GM12878 (cell line): Measurements from ENCODE around the gene NPIPB12. TPM values are rescaled to one million over a fixed set of nuclear protein-coding genes. Genes with fewer than 3 reads are reported as not detected.
"Not testable (repeated sequence)": the region's sequence is repeated elsewhere in the genome, so short reads cannot be mapped to it uniquely, and the experiment has no call there.

Experiments used
- ATAC-seq: fragments of 200-7000 bp; cut with Tn5 transposase; 3 replicates; pipeline ENCODE4 v1.9.1; 2020; ENCODE audit warnings: mild to moderate bottlenecking, moderate library complexity
- BruUV-seq: library from RNA; stranded (reverse); fragments of 400-500 nt; replicated peaks from 2 replicates; lab custom pipeline; 2021; lab: Mats Ljungman, UMichigan
- CTCF ChIA-PET: fragments of 300-600 bp; sonication (Branson Sonifier 250); formaldehyde crosslinking; extraction: SDS; loops from one replicate; lab custom pipeline; 2021; ENCODE audit warnings: inconsistent platforms; lab: Yijun Ruan, JAX
- POLR2A ChIA-PET: fragments of 350-600 bp; formaldehyde crosslinking; extraction: SDS; loops from one replicate; lab custom pipeline; 2021; ENCODE audit warnings: inconsistent platforms; lab: Charles Lee
- RAD21 ChIA-PET: fragments of 300-600 bp; sonication (Branson Sonifier 250); formaldehyde crosslinking; loops from one replicate; lab custom pipeline; 2023; ENCODE audit warnings: antibody characterized with exemption; ENCODE audit not compliant: unreplicated experiment; lab: Charles Lee
- SMC1A ChIA-PET: fragments of 300-600 bp; sonication (Branson Sonifier 250); formaldehyde crosslinking; loops from one replicate; lab custom pipeline; 2023; ENCODE audit not compliant: unreplicated experiment, uncharacterized antibody; lab: Charles Lee
- DNase-seq: peaks from one replicate; pipeline ENCODE4 v3.0.0-alpha.2; 2011; ENCODE audit warnings: low read depth, low spot score
- FAIRE-seq: peaks from 3 replicates; lab custom pipeline; 2011; peaks lifted over from hg19 to GRCh38; lab: Jason Lieb, UNC
- H2AFZ ChIP-seq: 2 replicates; pipeline ENCODE4 v1.6.0; 2011; ENCODE audit warnings: low read depth, low read length, control low read depth; ENCODE audit not compliant: control insufficient read depth
- H3K27ac ChIP-seq: 2 replicates; pipeline ENCODE4 v1.5.1; 2011; ENCODE audit warnings: control low read depth; ENCODE audit not compliant: control insufficient read depth, insufficient read depth
- H3K27me3 ChIP-seq, 2 experiments: replicated peaks in 1 of 2; 2 replicates each; pipeline versions ENCODE4 v1.6.0 to v1.6.1; 2011; ENCODE audit warnings: low read length in 1 of 2; ENCODE audit not compliant: control insufficient read depth in 2 of 2, insufficient read depth in 2 of 2
- H3K36me3 ChIP-seq, 2 experiments: 2 replicates each; pipeline ENCODE4 v1.5.1; 2011; ENCODE audit warnings: low read length in 1 of 2; ENCODE audit not compliant: control insufficient read depth in 2 of 2, insufficient read depth in 2 of 2
- H3K4me1 ChIP-seq: 2 replicates; pipeline ENCODE4 v1.6.1; 2011; ENCODE audit warnings: mild to moderate bottlenecking, low read length, moderate library complexity, mixed read lengths; ENCODE audit not compliant: control insufficient read depth, insufficient read depth
- H3K4me2 ChIP-seq: 2 replicates; pipeline ENCODE4 v1.6.0; 2011; ENCODE audit warnings: control low read depth; ENCODE audit not compliant: control insufficient read depth, insufficient read depth
- H3K4me3 ChIP-seq: fragments of 200-600 bp; sonication (generic); 2 replicates; pipeline ENCODE4 v1.5.1; 2016
- H3K79me2 ChIP-seq: 2 replicates; pipeline ENCODE4 v1.6.0; 2011; ENCODE audit warnings: low read length; ENCODE audit not compliant: control insufficient read depth, insufficient read depth
- H3K9ac ChIP-seq: 2 replicates; pipeline ENCODE4 v1.8.0; 2011; ENCODE audit warnings: low read length, control low read depth, mixed read lengths; ENCODE audit not compliant: control insufficient read depth, insufficient read depth
- H3K9me3 ChIP-seq: replicated peaks from 3 replicates; pipeline ENCODE4 v1.5.1; 2011; ENCODE audit warnings: mild to moderate bottlenecking, low read length; ENCODE audit not compliant: control insufficient read depth, insufficient read depth
- H4K20me1 ChIP-seq: 2 replicates; pipeline ENCODE4 v1.6.0; 2011; ENCODE audit not compliant: control insufficient read depth, insufficient read depth
- WGBS: methylation state at CpG from one replicate; pipeline ENCODE4 v1.1.6; 2016; ENCODE audit warnings: low lambda C conversion rate; ENCODE audit not compliant: insufficient replicate concordance, insufficient coverage; ENCODE audit errors: missing lambda C conversion rate; 5-methylcytosine and 5-hydroxymethylcytosine counted together
- in situ Hi-C: fragments of 300-500 bp; cut with MboI; formaldehyde crosslinking; loops from 9 replicates; pipeline ENCODE4 v1.14.3; 2018; ENCODE audit warnings: mixed read lengths
- intact Hi-C: fragments of 100-400 bp; cut with micrococcal nuclease; formaldehyde crosslinking; loops from one replicate; pipeline ENCODE4 v1.14.2; 2022; ENCODE audit not compliant: unreplicated experiment
- polyA plus RNA-seq, 11 experiments: library from polyadenylated mRNA; depleted of rRNA in 4 of 11; unstranded in 6 of 11; stranded (reverse) in 5 of 11; fragments of >200 nt; fragmentation: Nextera tagmentation in 4 of 11; fragmentation: Illumina TruSeq in 1 of 11; extraction: Ambion mirVana in 4 of 11; extraction: Trizol in 1 of 11; gene quantifications; 1 replicate in 1 of 11; 2 replicates in 10 of 11; pipeline versions ENCODE4 v1.2.1 to v1.2.3, GENCODE V29; 2011 to 2016; ENCODE audit warnings: inconsistent platforms in 2 of 11, missing spikeins in 2 of 11, low read depth in 1 of 11
- total RNA-seq, 4 experiments: library from RNA; depleted of rRNA in 3 of 4; stranded (reverse); fragments of >200 nt in 3 of 4; fragmentation: Illumina TruSeq in 1 of 4; extraction: Trizol in 1 of 4; gene quantifications; 2 replicates each; pipeline versions ENCODE4 v1.2.1 to v1.2.3, GENCODE V29; 2013 to 2021

NPIPB12 gene
- total and polyA plus RNA-seq, 10 of the 15 experiments (the other 5 are each of a cell fraction or from before 2014, with no cell fraction given), result 1.4 to 36.5 (median 21.6) TPM

DNA sequence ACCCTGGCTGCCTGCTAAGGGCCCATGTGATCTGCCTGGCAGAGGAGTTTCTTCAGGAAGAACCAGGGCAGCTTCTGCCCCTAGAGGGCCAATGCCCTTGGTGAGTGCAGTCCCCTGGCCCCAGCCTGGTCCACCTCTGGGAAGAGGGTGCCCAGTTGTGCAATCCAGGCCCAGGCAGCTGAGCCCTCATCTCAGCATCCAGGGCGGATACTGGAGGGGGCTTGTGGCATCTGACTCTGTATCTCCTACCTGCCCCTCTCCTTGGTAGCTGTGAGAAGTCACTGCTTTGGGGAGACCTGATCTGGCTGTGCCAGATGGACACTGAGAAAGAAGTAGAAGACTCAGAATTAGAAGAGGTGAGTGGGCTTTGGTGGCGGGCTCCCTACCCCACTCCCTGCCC is 48.5 kb downstream of the NPIPB12 start:
- BruUV-seq, SMC1A ChIA-PET, H3K27me3 ChIP-seq, H3K79me2 ChIP-seq, RAD21 ChIA-PET, DNase-seq, H3K9ac ChIP-seq, H3K4me1 ChIP-seq, ATAC-seq, H4K20me1 ChIP-seq, H3K4me2 ChIP-seq, POLR2A ChIA-PET, CTCF ChIA-PET, H3K36me3 ChIP-seq, H3K4me3 ChIP-seq, in situ Hi-C loops, H2AFZ ChIP-seq, intact Hi-C loops, H3K27ac ChIP-seq, H3K9me3 ChIP-seq: not testable (repeated sequence)
- peak; percentile 47 for FAIRE-seq
- 100% methylated on average over 1 of the region's 2 CpGs for WGBS

GRCh38 chr16:29454828-29455227 is 51.4 kb downstream of the NPIPB12 start:
- H3K79me2 ChIP-seq, DNase-seq, H4K20me1 ChIP-seq, H3K4me3 ChIP-seq, in situ Hi-C loops, BruUV-seq, H3K9me3 ChIP-seq, H2AFZ ChIP-seq, POLR2A ChIA-PET, SMC1A ChIA-PET, H3K9ac ChIP-seq, H3K27ac ChIP-seq, RAD21 ChIA-PET, CTCF ChIA-PET, intact Hi-C loops, H3K36me3 ChIP-seq, H3K27me3 ChIP-seq, H3K4me2 ChIP-seq, H3K4me1 ChIP-seq: not testable (repeated sequence)
- FAIRE-seq (peak; percentile 83), ATAC-seq (peak; percentile 84)
- WGBS, result no CpG with 5 or more reads among the region's 29 CpGs

DNA sequence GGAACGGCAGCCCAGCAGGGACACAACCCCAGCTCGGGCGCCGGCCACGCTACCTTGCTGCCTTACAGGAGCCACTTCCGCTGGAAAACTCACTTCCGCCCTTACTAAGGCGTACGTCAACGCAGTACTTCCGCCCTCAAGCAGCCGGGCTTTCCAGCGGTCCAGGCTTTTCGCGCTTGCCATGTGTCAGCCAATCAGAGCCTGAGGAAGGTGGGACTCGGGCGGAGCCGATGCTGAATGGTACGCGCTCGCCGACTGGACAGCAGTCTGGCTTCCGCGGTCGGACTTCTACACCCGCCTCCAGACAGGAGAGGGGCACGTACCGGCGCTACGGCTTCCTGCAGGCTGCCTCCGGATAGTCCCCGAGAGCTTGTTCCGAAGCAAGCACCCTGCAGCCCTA is 51.9 kb downstream of the NPIPB12 start, which contains the start of the genes BOLA2 and SLX1B:
BOLA2 (minus strand) TSS at position 83 of the 400 bp plus-strand sequence. CDS start 98 bp downstream, outside the sequence.
SLX1B (plus strand) TSS at position 265 of the 400 bp plus-strand sequence.
- intact Hi-C loops, H3K4me1 ChIP-seq, H3K27me3 ChIP-seq, POLR2A ChIA-PET, SMC1A ChIA-PET, H3K36me3 ChIP-seq, H3K27ac ChIP-seq, H3K9ac ChIP-seq, H3K4me3 ChIP-seq, DNase-seq, CTCF ChIA-PET, H3K4me2 ChIP-seq, RAD21 ChIA-PET, H4K20me1 ChIP-seq, H3K79me2 ChIP-seq, H2AFZ ChIP-seq, H3K9me3 ChIP-seq, in situ Hi-C loops, BruUV-seq: not testable (repeated sequence)
- ATAC-seq (peak; percentile 93), FAIRE-seq (peak; percentile 100)
- WGBS, result no CpG with 5 or more reads among the region's 33 CpGs

- FAIRE-seq, H3K9ac ChIP-seq, H3K27me3 ChIP-seq, H3K36me3 ChIP-seq, SMC1A ChIA-PET, H3K27ac ChIP-seq, CTCF ChIA-PET, DNase-seq, H3K9me3 ChIP-seq, in situ Hi-C loops, H2AFZ ChIP-seq, H3K4me2 ChIP-seq, H3K4me3 ChIP-seq, RAD21 ChIA-PET, H3K4me1 ChIP-seq, H4K20me1 ChIP-seq, H3K79me2 ChIP-seq, intact Hi-C loops, BruUV-seq, POLR2A ChIA-PET: not testable (repeated sequence)
- no CpG with 5 or more reads among the region's 21 CpGs for whole genome bisulfite sequencing
- peak; percentile 43 for ATAC-seq
These were observed 52.5 kb downstream of the NPIPB12 start for GRCh38 chr16:29453754-29454153.
